ENCODE results near the gene NDUFV1.

The NDUFV1 gene

DNA sequence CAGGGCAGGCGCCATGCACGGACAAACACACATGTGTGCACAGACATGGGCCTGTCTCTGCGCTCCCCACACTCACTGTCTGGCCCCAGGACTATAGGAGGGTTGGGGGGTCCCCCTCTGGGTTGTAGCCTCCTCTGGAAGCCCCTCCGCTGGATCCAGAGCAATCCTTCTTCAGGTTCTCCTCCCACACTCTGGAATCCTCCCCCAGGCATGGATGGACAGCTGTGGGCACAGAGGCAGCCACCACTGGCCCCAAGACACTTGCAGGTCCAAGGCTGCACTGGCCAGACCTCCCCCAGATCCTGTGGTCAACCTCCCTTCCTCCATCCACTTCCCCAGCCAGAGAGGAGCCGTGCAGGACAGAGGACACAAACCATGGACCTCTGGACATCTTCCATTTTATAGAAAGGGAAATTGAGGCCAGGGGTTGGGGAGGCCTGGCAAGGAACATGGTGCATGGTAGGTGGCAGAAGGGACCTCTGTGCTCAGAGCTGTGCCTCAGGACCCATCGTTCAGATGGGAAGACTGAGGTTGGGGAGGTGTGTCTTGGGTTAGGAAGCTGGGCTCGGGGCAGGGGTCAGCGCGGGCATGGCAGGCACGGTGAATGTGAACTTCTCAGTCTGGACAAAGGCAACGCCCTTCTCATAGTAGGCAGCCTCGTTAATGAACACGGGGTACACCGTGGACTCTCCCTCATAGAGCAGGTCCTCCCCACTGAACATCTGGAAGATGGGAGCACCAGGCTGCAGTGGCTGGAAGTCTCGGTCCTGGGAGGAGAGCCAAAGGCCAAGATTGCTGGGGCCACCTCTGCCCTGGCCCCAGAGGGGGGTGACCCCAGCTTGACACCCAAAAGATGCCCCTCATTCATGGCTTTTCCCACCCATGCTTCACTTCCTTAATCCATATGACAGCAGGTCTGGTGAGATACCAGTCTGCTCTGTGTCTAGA is 35.7 kb downstream of the NDUFV1 start:
- H4K20me1 ChIP-seq (ENCODE audit: control insufficient read depth, insufficient read depth, low read depth, low read length): no peaks in the 10 kb centered on the region
- H3K27me3 ChIP-seq (ENCODE audit: control insufficient read depth, low read length): no peaks in the 10 kb centered on the region
- H3K4me1 ChIP-seq (ENCODE audit: control insufficient read depth, low read length): peaks cover 39% of the 10 kb centered on the region
- no peak overlapping the region for H3K4me3 ChIP-seq (ENCODE audit: low read length)
- 0 out of 2 replicates have a peak, but pooled peaks cover 4% of the 10 kb centered on the region for H3K36me3 ChIP-seq (ENCODE audit: control insufficient read depth, low read length)
- TF ChIP-seq, protein P1, sequence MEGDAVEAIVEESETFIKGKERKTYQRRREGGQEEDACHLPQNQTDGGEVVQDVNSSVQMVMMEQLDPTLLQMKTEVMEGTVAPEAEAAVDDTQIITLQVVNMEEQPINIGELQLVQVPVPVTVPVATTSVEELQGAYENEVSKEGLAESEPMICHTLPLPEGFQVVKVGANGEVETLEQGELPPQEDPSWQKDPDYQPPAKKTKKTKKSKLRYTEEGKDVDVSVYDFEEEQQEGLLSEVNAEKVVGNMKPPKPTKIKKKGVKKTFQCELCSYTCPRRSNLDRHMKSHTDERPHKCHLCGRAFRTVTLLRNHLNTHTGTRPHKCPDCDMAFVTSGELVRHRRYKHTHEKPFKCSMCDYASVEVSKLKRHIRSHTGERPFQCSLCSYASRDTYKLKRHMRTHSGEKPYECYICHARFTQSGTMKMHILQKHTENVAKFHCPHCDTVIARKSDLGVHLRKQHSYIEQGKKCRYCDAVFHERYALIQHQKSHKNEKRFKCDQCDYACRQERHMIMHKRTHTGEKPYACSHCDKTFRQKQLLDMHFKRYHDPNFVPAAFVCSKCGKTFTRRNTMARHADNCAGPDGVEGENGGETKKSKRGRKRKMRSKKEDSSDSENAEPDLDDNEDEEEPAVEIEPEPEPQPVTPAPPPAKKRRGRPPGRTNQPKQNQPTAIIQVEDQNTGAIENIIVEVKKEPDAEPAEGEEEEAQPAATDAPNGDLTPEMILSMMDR (IDR thresholded peaks at IDR 0.05; ENCODE audit: low read depth, low read length, poor library complexity, severe bottlenecking): no peak
- TF ChIP-seq EZH2phosphoT487 (IDR thresholded peaks at IDR 0.05; ENCODE audit: borderline replicate concordance, low read length): no peak
- H3K9me3 ChIP-seq (ENCODE audit: control insufficient read depth, insufficient read depth, low read length): no peaks in the 10 kb centered on the region
- H3K27ac ChIP-seq (ENCODE audit: low read depth, low read length): no peak overlapping the region
- peaks cover 22% of the 10 kb centered on the region for H3F3A ChIP-seq (ENCODE audit: control insufficient read depth, insufficient read depth)
- no peak overlapping the region for H3K4me2 ChIP-seq (ENCODE audit: low read length)
- no peaks in the 10 kb centered on the region for H3K9me2 ChIP-seq (replicated peaks; ENCODE audit: control insufficient read depth, low read length)
- H3K79me2 ChIP-seq (ENCODE audit: control insufficient read depth, low read length): peaks cover 6% of the 10 kb centered on the region; the same call in 1 of the 2 replicates

DNA sequence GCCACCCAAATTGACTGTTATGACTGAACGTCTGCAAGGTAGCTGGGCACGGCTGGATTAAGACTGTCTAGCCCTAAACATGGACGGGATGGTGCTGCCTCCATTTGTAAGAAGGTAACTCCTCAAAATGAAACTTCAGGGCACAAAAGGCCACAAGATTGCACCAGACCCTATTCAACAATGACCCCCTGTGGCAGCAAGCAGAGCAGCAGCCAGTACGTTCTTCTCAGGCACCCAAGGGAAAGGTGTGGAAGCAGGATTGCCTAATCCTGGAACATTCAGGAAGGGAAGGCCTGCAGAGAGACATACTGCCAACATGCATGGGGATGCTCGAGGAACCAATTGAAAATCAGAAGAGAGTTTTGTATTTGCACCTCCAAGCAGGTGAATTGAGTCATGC is 37.3 kb downstream of the NDUFV1 start:
- 0 out of 2 replicates have a peak, but pooled peaks cover 4% of the 10 kb centered on the region for H3K36me3 ChIP-seq (ENCODE audit: control insufficient read depth, low read length)
- TF ChIP-seq EZH2phosphoT487 (IDR thresholded peaks at IDR 0.05; ENCODE audit: borderline replicate concordance, low read length): no peak
- TF ChIP-seq, protein P1 (IDR thresholded peaks at IDR 0.05; ENCODE audit: low read depth, low read length, poor library complexity, severe bottlenecking): peak; percentile 75
- H4K20me1 ChIP-seq (ENCODE audit: control insufficient read depth, insufficient read depth, low read depth, low read length): no peaks in the 10 kb centered on the region
- H3K79me2 ChIP-seq (ENCODE audit: control insufficient read depth, low read length): peaks cover 6% of the 10 kb centered on the region; the same call in 1 of the 2 replicates
- peaks cover 55% of the 10 kb centered on the region for H3K4me1 ChIP-seq (ENCODE audit: control insufficient read depth, low read length)
- no peaks in the 10 kb centered on the region for H3K9me2 ChIP-seq (replicated peaks; ENCODE audit: control insufficient read depth, low read length)
- peaks cover 31% of the 10 kb centered on the region for H3F3A ChIP-seq (ENCODE audit: control insufficient read depth, insufficient read depth)
- no peaks in the 10 kb centered on the region for H3K27me3 ChIP-seq (ENCODE audit: control insufficient read depth, low read length)
- peak overlapping the region; percentile 91 for H3K4me2 ChIP-seq (ENCODE audit: low read length)
- peak overlapping the region; percentile 74 for H3K4me3 ChIP-seq (ENCODE audit: low read length)
- peak overlapping the region; percentile 99; the same call in 1 of the 2 replicates for H3K27ac ChIP-seq (ENCODE audit: low read depth, low read length)
- H3K9me3 ChIP-seq (ENCODE audit: control insufficient read depth, insufficient read depth, low read length): no peaks in the 10 kb centered on the region

DNA sequence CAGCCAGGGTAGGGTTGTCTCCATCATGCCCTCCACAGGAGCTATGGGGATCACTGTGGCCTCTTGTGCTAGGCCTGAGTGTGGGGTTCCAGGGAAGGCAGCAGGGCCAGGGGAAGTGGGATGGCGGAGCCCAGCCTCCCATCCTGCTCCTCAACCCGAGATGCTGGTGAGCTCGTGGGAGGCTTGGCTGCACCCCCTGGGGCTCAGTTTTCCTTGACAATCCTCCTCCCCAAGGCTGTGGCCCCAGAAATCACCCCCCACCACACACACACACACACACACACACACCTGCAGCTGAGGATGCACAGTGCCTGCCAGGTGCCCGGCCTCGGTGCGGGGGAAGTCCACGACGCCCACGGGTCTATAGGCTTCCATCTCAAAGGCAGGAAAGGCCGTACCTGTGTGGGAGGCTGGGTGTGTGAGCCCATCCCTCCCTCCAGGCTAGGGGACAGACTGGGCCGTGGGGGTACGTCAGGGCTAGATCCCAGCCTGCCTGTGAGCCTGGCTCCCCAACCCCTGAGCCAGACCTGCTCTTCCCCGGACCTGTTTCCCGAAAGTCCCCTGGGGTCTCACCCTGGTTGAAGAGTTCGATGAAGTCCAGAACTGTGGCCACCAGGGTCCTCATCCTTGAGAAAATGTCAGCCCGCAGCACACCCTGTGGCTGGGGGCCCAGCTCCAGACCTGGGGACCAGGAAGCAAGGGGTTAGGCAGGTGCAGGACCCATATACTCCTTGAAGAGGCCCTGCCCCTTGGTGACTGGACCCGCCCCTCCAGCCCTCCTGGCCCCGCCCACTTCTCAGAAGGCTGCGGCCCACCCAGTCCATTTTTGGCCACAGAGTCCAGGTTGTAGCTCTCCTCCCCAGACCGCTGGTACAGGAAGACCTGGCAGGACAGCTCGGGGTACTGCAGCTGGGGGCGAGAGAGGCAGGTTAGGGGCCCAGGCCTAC is 38.0 kb downstream of the NDUFV1 start:
- no peaks in the 10 kb centered on the region for H3K27me3 ChIP-seq (ENCODE audit: control insufficient read depth, low read length)
- peaks cover 62% of the 10 kb centered on the region for H3K4me1 ChIP-seq (ENCODE audit: control insufficient read depth, low read length)
- peak overlapping the region; percentile 99 for H3K27ac ChIP-seq (ENCODE audit: low read depth, low read length)
- TF ChIP-seq EZH2phosphoT487 (IDR thresholded peaks at IDR 0.05; ENCODE audit: borderline replicate concordance, low read length): no peak
- TF ChIP-seq, protein P1 (IDR thresholded peaks at IDR 0.05; ENCODE audit: low read depth, low read length, poor library complexity, severe bottlenecking): no peak
- H4K20me1 ChIP-seq (ENCODE audit: control insufficient read depth, insufficient read depth, low read depth, low read length): no peaks in the 10 kb centered on the region
- peak overlapping the region; percentile 91 for H3K4me2 ChIP-seq (ENCODE audit: low read length)
- peak overlapping the region; percentile 74 for H3K4me3 ChIP-seq (ENCODE audit: low read length)
- H3K36me3 ChIP-seq (ENCODE audit: control insufficient read depth, low read length): peaks cover 7% of the 10 kb centered on the region
- H3K9me2 ChIP-seq (replicated peaks; ENCODE audit: control insufficient read depth, low read length): no peaks in the 10 kb centered on the region
- H3K79me2 ChIP-seq (ENCODE audit: control insufficient read depth, low read length): peaks cover 6% of the 10 kb centered on the region; the same call in 1 of the 2 replicates
- H3F3A ChIP-seq (ENCODE audit: control insufficient read depth, insufficient read depth): peaks cover 36% of the 10 kb centered on the region
- H3K9me3 ChIP-seq (ENCODE audit: control insufficient read depth, insufficient read depth, low read length): peaks cover 4% of the 10 kb centered on the region; the same call in 1 of the 2 replicates
